ENCODE results near the gene MAPK4.

MAPK4 gene

GRCh38 chr18:50661013-50661412, 101.1 kb downstream of the MAPK4 start:
- TF ChIP-seq ZNF274 (IDR thresholded peaks at IDR 0.05; ENCODE audit: low read depth, low read length) = no peak

GRCh38 chr18:50662177-50662576, 102.3 kb downstream of the MAPK4 start:
- H3K4me3 ChIP-seq (ENCODE audit: low read length) = no peak overlapping the region
- no peak for TF ChIP-seq ZNF274 (IDR thresholded peaks at IDR 0.05; ENCODE audit: low read depth, low read length)

More at GRCh38 chr18:50661013-50661412, 101.1 kb downstream of the MAPK4 start:
- H3K4me3 ChIP-seq (ENCODE audit: low read length) = no peak overlapping the region

GRCh38 chr18:50662775-50663383, 103.0 kb downstream of the MAPK4 start:
- no peak for TF ChIP-seq ZNF274 (IDR thresholded peaks at IDR 0.05; ENCODE audit: low read depth, low read length)
- no peak overlapping the region for H3K4me3 ChIP-seq (ENCODE audit: low read length)

- no peak for TF ChIP-seq ZNF274 (IDR thresholded peaks at IDR 0.05; ENCODE audit: low read depth, low read length)
- H3K4me3 ChIP-seq (ENCODE audit: low read length) = no peak overlapping the region
Measured at GRCh38 chr18:50663626-50664441, 103.9 kb downstream of the MAPK4 start.

- H3K4me3 ChIP-seq (ENCODE audit: low read length) = no peak overlapping the region
- TF ChIP-seq ZNF274 (IDR thresholded peaks at IDR 0.05; ENCODE audit: low read depth, low read length) = no peak
Measured at GRCh38 chr18:50665015-50665414, 105.1 kb downstream of the MAPK4 start.

GRCh38 chr18:50665519-50665918, 105.6 kb downstream of the MAPK4 start:
- no peak for TF ChIP-seq ZNF274 (IDR thresholded peaks at IDR 0.05; ENCODE audit: low read depth, low read length)
- H3K4me3 ChIP-seq (ENCODE audit: low read length) = no peak overlapping the region

- no peak for TF ChIP-seq ZNF274 (IDR thresholded peaks at IDR 0.05; ENCODE audit: low read depth, low read length)
- no peak overlapping the region for H3K4me3 ChIP-seq (ENCODE audit: low read length)
Measured at GRCh38 chr18:50666536-50666935, 106.6 kb downstream of the MAPK4 start.

GRCh38 chr18:50671376-50671775, 111.5 kb downstream of the MAPK4 start:
- no peak for TF ChIP-seq ZNF274 (IDR thresholded peaks at IDR 0.05; ENCODE audit: low read depth, low read length)
- no peak overlapping the region for H3K4me3 ChIP-seq (ENCODE audit: low read length)

GRCh38 chr18:50674307-50674980, 114.6 kb downstream of the MAPK4 start:
- TF ChIP-seq ZNF274 (IDR thresholded peaks at IDR 0.05; ENCODE audit: low read depth, low read length) = no peak

GRCh38 chr18:50675043-50675442, 115.2 kb downstream of the MAPK4 start:
- no peak for TF ChIP-seq ZNF274 (IDR thresholded peaks at IDR 0.05; ENCODE audit: low read depth, low read length)
- H3K4me3 ChIP-seq (ENCODE audit: low read length) = no peak overlapping the region

More at GRCh38 chr18:50674307-50674980, 114.6 kb downstream of the MAPK4 start:
- no peak overlapping the region for H3K4me3 ChIP-seq (ENCODE audit: low read length)

- TF ChIP-seq ZNF274 (IDR thresholded peaks at IDR 0.05; ENCODE audit: low read depth, low read length) = no peak
- no peak overlapping the region for H3K4me3 ChIP-seq (ENCODE audit: low read length)
Measured at GRCh38 chr18:50678651-50679050, 118.8 kb downstream of the MAPK4 start.

- TF ChIP-seq ZNF274 (IDR thresholded peaks at IDR 0.05; ENCODE audit: low read depth, low read length) = no peak
- H3K4me3 ChIP-seq (ENCODE audit: low read length) = no peak overlapping the region
Measured at GRCh38 chr18:50679056-50679455, 119.2 kb downstream of the MAPK4 start.

GRCh38 chr18:50679656-50680055, 119.8 kb downstream of the MAPK4 start:
- no peak overlapping the region for H3K4me3 ChIP-seq (ENCODE audit: low read length)
- no peak for TF ChIP-seq ZNF274 (IDR thresholded peaks at IDR 0.05; ENCODE audit: low read depth, low read length)

GRCh38 chr18:50680966-50681365, 121.1 kb downstream of the MAPK4 start:
- no peak overlapping the region for H3K4me3 ChIP-seq (ENCODE audit: low read length)
- TF ChIP-seq ZNF274 (IDR thresholded peaks at IDR 0.05; ENCODE audit: low read depth, low read length) = no peak

- no peak for TF ChIP-seq ZNF274 (IDR thresholded peaks at IDR 0.05; ENCODE audit: low read depth, low read length)
- no peak overlapping the region for H3K4me3 ChIP-seq (ENCODE audit: low read length)
Measured at GRCh38 chr18:50682852-50683251, 123.0 kb downstream of the MAPK4 start.

Measured in GM08714 (cell line).